ENCODE measurements around the gene CHMP4A.

DNA sequence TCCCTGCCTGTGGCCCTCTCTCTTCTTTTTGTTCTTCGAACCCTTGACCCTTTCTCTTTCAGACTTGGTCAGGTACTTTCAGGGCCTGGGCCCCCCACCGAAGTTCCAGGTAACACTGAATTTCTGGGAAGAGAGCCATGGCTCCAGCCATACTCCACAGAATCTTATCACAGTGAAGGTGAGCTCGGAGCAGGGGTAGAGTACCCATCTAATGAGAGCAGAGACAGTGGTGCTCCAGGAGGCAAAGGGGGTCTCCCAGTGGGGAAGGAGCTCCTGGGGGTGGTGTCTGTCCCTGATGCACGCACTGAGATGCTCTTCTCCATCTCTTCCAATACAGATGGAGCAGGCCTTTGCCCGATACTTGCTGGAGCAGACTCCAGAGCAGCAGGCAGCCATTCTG, 47.5 kb downstream of the CHMP4A start:
- TF ChIP-seq CTCF (IDR thresholded peaks at IDR 0.05; ENCODE audit: insufficient read depth, low read depth, low read length) (no peak), EZH2 (IDR thresholded peaks at IDR 0.05; ENCODE audit: insufficient read depth, low read length) (no peak)

All from astrocyte (in vitro differentiated cells and primary cell).